ENCODE measurements around the gene PRKN. TPM values are rescaled to one million over a fixed set of nuclear protein-coding genes. Genes with fewer than 3 reads are reported as not detected.

The PRKN gene
- total RNA-seq, 4 donors from 2014 or later: 4.5 to 12.3 (median 9.0) TPM

GRCh38 chr6:161389756-161390155 lies 1337.8 kb downstream of the PRKN start:
- DNase-seq: no peak
- in situ Hi-C loops (cut with MboI; ENCODE audit: low pct_ligation_motif_present in 1 of 4, low pct_unique_long_range_greater_than_20kb in 1 of 4, low sequenced_read_pairs in 3 of 4): loop anchor here in 1 of 4 donors (25.0 kb wide), 1 partner anchor 652 kb away; no protein-coding TSS in a partner anchor
- intact Hi-C loops (cut with DNase I; ENCODE audit: low total_unique reads): no loop called here
- H3K9me3 ChIP-seq: no peaks in the 10 kb centered on the region
- TF ChIP-seq POLR2AphosphoS5 (IDR thresholded peaks at IDR 0.05): no peak
- no peak for TF ChIP-seq CTCF (IDR thresholded peaks at IDR 0.05)
- no peak for TF ChIP-seq POLR2A (IDR thresholded peaks at IDR 0.05)
- no peak for TF ChIP-seq EP300 (IDR thresholded peaks at IDR 0.05; ENCODE audit: low read depth)
- H3K27me3 ChIP-seq: no peaks in the 10 kb centered on the region
- WGBS, 2 donors (ENCODE audit: low coverage in 1 of 2): 86 to 91% methylated on average over 3 of the region's 3 CpGs
- H3K4me3 ChIP-seq: no peak overlapping the region
- H3K36me3 ChIP-seq: no peaks in the 10 kb centered on the region
- no peak overlapping the region for H3K27ac ChIP-seq
- H3K4me1 ChIP-seq: peaks cover 0 to 4% (median 0%) of the 10 kb centered on the region in 4 donors

GRCh38 chr6:161383951-161384350 lies 1343.6 kb downstream of the PRKN start:
- DNase-seq: no peak
- H3K36me3 ChIP-seq: no peaks in the 10 kb centered on the region
- no peaks in the 10 kb centered on the region for H3K4me1 ChIP-seq
- no peaks in the 10 kb centered on the region for H3K27me3 ChIP-seq
- H3K4me3 ChIP-seq: no peak overlapping the region
- TF ChIP-seq POLR2AphosphoS5 (IDR thresholded peaks at IDR 0.05) (no peak), CTCF (IDR thresholded peaks at IDR 0.05) (no peak), POLR2A (IDR thresholded peaks at IDR 0.05) (no peak), EP300 (IDR thresholded peaks at IDR 0.05; ENCODE audit: low read depth) (no peak)
- no peaks in the 10 kb centered on the region for H3K9me3 ChIP-seq
- intact Hi-C loops (cut with DNase I; ENCODE audit: low total_unique reads): no loop called here
- 92% methylated on average over 6 of the region's 6 CpGs; no CpG with 5 or more reads in 1 of the 2 donors for WGBS, 2 donors (ENCODE audit: low coverage in 1 of 2)
- no peak overlapping the region for H3K27ac ChIP-seq
- in situ Hi-C loops (cut with MboI; ENCODE audit: low pct_ligation_motif_present in 1 of 4, low pct_unique_long_range_greater_than_20kb in 1 of 4, low sequenced_read_pairs in 3 of 4): loop anchor here in 1 of 4 donors (25.0 kb wide), 1 partner anchor 647 kb away; no protein-coding TSS in a partner anchor

- no peak for DNase-seq
- whole genome bisulfite sequencing, 2 donors (ENCODE audit: low coverage in 1 of 2): 51 to 53% methylated on average over 7 to 8 of the region's 8 CpGs
- H3K4me1 ChIP-seq: peaks cover 4 to 10% (median 5%) of the 10 kb centered on the region in 4 donors
- H3K27ac ChIP-seq: no peak overlapping the region
- intact Hi-C loops (cut with DNase I; ENCODE audit: low total_unique reads) (no loop called here), in situ Hi-C loops (cut with MboI; ENCODE audit: low pct_ligation_motif_present in 1 of 4, low pct_unique_long_range_greater_than_20kb in 1 of 4, low sequenced_read_pairs in 3 of 4) (loop anchor here in 2 of 4 donors (10.0 to 25.0 kb wide), 2 partner anchors 445 to 643 kb away; no protein-coding TSS in a partner anchor)
- H3K27me3 ChIP-seq: no peaks in the 10 kb centered on the region
- no peaks in the 10 kb centered on the region for H3K9me3 ChIP-seq
- no peaks in the 10 kb centered on the region for H3K36me3 ChIP-seq
- no peak overlapping the region for H3K4me3 ChIP-seq
- TF ChIP-seq CTCF (IDR thresholded peaks at IDR 0.05) (no peak), EP300 (IDR thresholded peaks at IDR 0.05; ENCODE audit: low read depth) (no peak)
These were observed 1347.6 kb downstream of the PRKN start for GRCh38 chr6:161379834-161380582.

- WGBS, 2 donors (ENCODE audit: low coverage in 1 of 2): 74% methylated on average over 12 of the region's 12 CpGs; no CpG with 5 or more reads in 1 of the 2 donors
- Histone ChIP-seq H3K27ac (no peak overlapping the region), H3K9me3 (no peaks in the 10 kb centered on the region), H3K27me3 (no peaks in the 10 kb centered on the region), H3K4me1 (peaks cover 4 to 13% (median 6%) of the 10 kb centered on the region in 4 donors), H3K36me3 (no peaks in the 10 kb centered on the region), H3K4me3 (no peak overlapping the region)
- intact Hi-C loops (cut with DNase I; ENCODE audit: low total_unique reads) (no loop called here), in situ Hi-C loops (cut with MboI; ENCODE audit: low pct_ligation_motif_present in 1 of 4, low pct_unique_long_range_greater_than_20kb in 1 of 4, low sequenced_read_pairs in 3 of 4) (loop anchor here in 2 of 4 donors (10.0 to 25.0 kb wide), 2 partner anchors 443 to 641 kb away; no protein-coding TSS in a partner anchor)
- DNase-seq: no peak
- TF ChIP-seq POLR2A (IDR thresholded peaks at IDR 0.05) (no peak), EP300 (IDR thresholded peaks at IDR 0.05; ENCODE audit: low read depth) (no peak), CTCF (IDR thresholded peaks at IDR 0.05) (no peak), POLR2AphosphoS5 (IDR thresholded peaks at IDR 0.05) (no peak)
These were observed 1349.5 kb downstream of the PRKN start for GRCh38 chr6:161378115-161378514.
